ENCODE results near the gene SLC12A8.

Gene SLC12A8

DNA sequence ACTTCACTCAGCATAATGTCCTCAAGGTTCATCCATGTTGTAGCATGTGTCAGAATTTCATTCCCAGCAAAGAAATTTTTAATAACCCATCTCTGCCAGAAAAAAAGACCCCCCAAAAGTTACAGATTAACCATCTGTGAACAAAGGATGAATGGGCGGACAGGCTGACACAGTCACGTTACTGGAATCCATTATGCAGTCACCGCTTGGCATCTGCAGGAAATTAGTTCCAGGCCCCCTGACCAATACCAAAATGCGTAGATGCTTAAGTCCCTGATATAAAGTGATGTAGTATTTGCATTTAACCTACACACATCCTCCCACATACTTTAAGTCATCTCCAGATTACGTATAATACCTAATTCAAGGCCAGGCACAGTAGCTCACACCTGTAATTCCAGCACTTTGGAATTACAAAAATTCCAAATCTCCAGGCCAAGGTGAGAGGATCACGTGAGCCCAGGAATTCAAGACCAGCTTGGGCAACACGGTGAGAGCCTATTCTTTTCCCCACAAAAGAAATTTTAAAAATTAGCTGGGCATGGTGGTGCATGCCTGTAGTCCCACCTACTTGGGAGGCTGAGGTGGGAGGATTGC is 1.5 kb upstream of the SLC12A8 start:
- DNase-seq = no peak

GRCh38 chr3:125213364-125213755 is 812 bp upstream of the SLC12A8 start:
- no peak for DNase-seq

DNA sequence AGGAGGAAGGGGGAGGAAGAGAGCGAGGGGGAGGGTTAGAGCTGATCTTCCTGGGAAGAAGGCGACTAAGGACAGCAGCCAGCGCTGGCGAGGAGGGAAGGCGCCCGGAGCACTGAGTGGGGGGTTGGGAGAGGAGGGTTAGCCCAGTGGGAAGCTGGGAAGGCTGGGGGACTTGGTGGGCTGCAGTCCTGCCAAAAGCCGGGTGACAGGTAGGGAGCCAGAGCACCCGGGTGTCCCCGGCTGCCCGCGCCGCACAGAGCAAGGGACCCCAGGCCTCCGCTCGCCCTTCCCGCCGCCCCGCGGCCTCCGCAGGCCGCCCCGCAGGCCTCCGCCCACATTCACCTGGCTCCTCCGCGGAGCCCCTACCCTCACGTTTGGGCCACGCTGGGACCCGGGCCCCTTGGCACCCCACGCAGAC is 448 bp downstream of the SLC12A8 start:
- DNase-seq = no peak

DNA sequence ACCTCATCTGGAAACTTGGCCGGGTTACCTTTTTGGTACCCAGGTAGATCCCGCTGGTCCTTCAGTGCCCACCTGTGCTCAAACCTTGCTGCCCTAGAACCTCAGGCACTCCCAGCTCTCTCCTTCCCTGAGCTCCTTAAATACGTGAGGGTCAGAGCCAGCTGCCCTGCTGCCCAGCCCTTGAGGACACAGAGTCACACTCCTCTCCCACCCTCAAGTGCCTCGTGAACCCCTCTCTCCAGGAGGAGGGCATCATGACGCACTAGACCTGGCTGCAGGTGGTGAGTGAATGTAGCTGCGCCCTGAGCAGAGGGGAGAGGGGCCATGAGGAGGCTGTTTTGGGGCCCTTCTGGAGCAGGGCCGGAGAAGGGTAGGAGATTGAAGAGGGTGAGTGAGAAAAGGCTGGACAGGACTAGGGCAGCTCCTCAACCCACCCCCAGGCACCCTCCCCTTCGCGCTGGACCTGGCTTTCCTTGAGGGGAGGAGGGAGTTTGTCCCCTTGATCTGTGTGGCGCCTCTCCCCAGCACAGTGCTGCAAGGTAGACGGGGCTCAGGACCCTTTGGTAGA is 941 bp downstream of the SLC12A8 start:
- DNase-seq = no peak

DNA sequence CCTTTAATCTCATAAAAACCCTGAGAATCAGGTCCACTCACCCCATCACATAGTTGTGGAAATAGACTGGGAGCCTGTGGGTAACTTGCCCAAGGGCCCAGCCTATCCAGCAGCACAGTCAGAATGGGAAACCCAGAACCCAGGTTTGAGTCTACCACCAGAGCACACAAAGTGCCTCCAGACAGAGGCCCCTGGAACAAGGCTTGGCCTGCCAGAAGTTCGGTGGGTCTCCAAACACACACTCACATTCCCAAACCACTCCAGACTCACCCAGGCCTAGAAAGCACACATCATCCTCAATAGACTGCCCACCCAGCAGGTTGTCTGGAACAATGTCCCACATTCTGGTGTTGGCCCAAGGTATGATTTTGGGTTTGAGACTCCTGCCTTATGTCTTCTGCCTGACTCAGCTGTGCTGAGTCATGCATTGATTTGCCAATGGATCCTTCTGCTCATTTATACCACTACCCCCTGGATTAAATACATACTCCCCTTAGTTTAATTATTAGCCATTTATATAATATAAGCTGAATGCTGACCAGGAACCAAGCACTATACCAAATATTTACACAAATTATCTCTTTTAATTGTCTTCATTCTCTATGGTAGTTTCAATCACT is 4.5 kb downstream of the SLC12A8 start:
- no peak for DNase-seq

DNA sequence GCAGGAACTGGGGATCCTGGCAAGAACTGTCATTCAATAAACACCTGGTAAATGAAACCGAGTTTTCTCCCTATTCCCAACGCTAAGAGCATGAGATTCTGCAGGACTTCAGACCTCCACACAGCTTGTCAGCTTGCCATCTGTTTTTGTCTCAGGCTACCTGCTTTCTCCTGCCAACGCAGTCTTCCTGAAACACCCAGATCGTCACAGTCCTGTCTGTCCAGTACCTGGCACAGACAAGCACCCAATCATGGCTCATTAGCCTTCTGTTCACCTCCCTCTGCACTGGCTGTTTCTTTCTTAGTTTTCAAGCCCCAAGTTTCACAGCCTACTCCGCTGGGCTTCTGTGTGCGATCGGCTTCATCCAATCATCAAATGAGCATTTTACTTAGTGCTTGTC is 5.0 kb downstream of the SLC12A8 start:
- DNase-seq = no peak

- DNase-seq = no peak
Measured at GRCh38 chr3:125206934-125207333, 5.6 kb downstream of the SLC12A8 start.

DNA sequence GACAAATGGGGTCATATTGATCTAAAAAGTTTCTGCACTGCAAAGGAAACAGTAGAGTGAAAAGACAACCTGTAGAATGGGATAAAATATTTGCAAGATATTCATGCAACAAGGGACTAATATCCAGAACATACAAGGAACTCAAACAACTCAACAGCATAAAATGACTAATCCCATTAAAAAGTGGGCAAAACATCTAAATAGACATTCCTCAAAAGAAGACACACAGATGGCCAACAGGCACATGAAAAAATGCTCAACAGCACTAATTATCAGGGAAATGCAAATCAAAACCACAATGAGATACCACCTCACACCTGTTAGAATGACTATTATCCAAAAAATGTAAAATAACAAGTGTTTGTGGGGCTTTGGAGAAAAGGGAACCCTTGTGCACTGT is 8.8 kb downstream of the SLC12A8 start:
- no peak for DNase-seq

DNA sequence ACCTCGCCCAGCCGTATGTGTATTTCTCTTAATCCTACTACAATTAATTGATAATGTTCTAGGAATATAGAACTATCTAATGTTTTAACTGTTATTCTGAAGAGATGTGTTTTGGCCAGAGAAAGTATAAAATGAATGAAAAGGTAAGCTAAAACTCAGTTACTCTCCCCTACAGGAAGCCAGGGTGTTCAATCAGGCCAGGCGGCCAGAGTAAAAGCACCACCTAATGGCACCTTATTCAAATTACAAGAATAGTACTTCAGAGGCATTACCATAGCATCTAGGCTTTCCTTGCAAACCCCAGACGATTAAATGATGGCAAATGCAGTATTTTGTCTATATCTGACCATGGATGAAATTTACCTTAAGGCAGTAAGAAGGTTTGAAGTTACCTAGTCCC is 10.4 kb downstream of the SLC12A8 start:
- no peak for DNase-seq

- DNase-seq = no peak
Measured at GRCh38 chr3:125200731-125201139, 11.8 kb downstream of the SLC12A8 start.

DNA sequence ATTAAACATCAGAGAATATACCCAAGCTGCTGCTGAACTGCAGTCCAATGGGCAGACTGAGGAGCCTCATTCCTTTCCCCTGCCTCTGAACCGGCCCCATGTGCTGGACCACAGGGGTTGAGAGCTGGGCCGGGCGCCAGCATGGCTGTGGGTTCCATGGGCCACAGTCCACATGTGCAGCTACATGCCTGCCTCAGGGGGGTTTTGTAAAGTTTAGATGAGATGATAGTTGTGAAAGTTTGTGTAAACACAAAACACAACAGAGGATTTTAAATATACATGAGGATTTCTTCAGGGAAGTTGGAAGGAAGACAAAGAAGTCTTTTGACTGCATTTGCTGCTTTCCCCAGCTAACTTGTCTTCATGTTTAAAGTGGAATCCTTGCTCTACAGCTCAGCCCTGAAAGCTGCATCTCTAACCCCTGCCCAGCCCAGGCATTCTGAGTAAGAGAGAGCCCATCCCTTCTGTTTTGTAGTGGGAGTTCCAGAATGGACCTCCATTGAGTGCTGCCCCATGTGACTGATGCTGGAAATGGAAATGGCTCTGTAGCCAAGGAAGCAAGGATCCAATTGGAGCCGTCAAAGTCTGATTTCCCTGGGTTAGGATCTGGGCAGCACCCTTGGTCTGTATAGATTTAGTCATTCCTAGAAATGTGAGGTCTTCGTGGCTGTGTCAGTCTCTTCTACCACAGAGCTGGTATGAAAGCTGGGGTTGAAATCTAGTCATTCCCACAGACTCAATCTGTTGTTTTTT is 17.5 kb downstream of the SLC12A8 start:
- no peak for DNase-seq

DNA sequence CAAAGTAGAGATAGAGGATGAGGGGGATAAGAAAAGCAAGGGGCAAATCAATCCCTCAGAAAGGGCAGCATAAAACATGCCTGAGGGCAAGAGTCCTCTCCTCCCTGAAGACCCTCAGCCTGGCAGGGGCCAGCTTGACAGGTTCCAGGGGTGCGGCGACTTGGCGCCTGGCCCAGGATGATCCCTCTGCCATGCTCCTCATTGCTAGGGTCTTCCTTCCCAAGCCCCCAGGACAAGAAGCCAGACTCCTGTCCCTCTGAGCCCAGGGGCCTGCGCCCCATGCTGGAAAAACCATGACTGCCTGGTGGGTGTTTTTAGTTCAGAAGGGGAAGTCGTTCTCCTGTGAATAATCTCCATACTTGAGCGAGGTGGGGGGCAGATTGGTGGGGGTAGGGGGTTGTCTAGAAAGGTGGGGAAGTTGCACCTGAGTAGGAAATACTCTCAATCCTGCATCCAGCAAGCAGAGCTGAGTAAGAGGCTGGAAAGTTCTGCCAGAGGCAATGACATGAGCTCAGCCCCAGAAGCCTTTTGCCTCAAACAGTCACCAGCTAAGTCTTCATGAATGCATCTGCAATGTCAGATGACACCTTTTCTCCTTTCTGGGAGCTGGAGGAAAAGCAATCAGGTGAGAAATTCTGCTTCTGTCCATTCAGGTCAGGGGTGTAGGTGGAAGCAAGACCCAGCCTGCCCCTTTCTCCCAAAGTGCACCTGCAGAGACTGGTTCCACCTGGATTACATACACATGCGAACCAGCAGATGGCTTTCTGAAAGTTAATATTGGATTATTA is 18.3 kb downstream of the SLC12A8 start:
- DNase-seq = no peak

DNA sequence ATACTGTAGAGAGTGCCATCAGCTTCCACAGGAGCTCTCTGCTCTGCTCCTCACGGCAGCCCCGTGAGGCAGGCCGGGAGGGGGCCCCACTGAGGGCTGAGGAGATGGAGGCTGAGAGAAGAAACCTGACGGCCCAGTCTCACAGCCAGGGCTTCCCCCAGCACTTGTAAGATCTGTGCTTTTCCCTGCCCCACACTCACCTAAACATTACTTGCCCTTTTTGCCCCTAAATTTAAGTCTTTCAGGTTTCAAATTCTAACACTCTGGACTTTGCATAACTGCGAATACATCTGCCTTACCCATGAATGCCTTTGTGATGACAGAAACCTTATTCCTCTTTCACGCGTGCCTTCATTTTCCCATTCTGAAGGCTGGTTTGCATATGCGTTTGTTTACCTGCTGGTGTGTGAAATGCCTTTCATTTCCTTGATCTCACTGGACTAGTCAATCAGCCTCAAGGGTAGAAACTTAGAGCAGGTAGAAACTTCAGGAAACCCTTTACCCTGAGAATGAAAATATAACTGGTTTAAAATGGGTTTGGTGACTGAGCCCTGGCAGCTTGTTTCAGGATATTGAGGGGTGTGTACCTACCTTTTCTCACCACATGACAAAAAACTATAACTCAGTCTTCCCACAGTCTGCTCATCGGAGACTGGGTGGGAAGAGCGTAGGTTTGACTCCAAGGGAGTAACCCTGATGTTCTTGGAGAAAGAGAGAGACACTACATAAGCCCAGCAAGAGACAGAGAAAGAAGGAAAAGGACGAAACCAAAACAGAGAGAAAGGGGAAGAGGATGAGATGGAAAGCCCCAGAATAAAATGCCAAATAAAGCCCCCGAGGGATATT is 20.1 kb downstream of the SLC12A8 start:
- no peak for DNase-seq

DNA sequence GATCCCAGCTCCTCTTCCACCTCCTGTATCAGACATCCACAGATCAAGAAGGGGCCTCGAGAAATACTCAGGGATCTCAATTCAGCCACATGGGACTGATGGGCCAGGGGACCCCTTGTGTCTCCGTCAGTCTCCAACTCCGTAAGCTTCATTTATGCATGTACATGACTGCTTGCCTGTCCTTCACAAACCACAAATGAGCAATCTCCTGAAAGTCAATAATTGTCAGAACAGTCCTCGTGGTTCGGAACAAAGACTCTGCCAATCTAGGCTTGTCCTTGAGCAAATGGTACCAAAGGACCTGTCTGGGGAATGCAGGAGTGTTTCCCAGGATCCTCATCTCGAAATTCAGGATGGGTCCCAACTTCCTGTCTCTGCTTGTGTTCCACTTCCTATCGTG is 20.8 kb downstream of the SLC12A8 start:
- DNase-seq = no peak

- DNase-seq = no peak
Measured at GRCh38 chr3:125191256-125191655, 21.3 kb downstream of the SLC12A8 start.

GRCh38 chr3:125190786-125191185 is 21.8 kb downstream of the SLC12A8 start:
- DNase-seq = no peak

DNA sequence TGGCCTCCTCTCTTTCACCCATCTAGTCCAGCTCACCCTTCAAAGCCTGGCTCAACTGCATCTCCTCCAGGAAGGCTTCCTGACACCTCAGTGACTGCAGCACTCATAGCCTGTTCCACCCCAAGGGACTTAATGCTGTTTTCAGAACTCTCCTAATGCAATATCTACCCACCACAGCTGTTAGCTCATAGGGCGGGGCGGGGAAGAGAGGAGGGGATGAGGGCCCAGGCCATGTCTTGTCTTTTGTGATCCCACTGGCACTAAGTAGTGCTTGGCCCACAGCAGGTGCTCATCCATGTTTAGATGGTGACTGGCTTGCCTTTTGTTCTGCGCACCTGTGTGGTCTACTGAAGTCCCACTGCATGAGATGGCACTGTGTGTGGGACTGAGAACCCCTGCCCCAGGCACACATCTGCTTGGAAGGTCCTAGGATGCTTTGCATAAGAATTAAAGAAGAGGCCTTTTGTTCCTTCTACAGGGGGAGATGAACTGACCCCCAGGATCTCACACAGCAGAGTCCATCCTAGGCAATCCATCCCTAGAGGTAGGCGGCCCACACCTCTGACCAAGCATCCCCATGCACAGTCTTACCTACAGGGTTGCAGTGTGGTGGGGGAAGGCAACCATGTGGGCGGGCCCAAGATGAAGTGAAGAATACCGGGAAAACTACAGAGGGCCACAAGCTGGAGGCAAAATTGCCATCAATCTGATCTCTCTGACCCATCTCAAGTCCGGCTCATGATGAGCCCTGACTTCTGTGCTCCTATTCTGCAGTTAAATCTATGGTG is 23.0 kb downstream of the SLC12A8 start:
- DNase-seq = no peak

DNA sequence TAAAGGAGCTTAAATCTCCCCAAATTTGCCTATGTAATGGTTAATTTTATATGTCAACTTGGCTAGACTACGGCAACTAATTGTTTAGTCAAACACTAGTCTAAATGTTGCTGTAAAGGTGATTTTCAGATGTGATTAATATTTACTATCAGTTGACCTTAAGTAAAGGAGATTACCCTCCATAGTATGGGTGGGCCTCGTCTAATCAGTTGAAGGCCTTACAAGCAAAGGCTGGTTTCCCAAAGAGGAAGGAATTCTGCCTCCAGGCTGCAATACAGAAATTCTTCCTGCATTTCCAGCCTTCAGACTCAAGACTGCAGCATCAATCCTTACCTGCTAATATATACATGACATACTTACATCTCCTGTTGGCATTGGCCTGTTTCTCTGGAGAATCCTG is 23.6 kb downstream of the SLC12A8 start:
- no peak for DNase-seq

DNA sequence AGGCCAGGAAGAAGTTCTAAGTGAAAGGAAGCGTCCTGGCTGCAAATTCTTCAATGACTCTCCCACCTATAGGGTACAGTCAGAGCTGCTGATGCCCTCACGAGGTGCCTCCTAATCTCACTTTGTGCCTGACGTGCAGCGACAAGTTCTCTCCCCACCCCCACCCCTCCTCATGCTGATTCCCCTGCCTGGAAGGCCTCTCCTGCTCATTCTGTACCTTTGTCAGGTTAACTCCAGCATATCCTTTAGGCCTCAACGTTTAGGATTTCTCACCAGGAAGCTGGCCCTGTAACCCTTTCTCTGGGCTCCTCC is 25.0 kb downstream of the SLC12A8 start:
- DNase-seq = no peak

DNA sequence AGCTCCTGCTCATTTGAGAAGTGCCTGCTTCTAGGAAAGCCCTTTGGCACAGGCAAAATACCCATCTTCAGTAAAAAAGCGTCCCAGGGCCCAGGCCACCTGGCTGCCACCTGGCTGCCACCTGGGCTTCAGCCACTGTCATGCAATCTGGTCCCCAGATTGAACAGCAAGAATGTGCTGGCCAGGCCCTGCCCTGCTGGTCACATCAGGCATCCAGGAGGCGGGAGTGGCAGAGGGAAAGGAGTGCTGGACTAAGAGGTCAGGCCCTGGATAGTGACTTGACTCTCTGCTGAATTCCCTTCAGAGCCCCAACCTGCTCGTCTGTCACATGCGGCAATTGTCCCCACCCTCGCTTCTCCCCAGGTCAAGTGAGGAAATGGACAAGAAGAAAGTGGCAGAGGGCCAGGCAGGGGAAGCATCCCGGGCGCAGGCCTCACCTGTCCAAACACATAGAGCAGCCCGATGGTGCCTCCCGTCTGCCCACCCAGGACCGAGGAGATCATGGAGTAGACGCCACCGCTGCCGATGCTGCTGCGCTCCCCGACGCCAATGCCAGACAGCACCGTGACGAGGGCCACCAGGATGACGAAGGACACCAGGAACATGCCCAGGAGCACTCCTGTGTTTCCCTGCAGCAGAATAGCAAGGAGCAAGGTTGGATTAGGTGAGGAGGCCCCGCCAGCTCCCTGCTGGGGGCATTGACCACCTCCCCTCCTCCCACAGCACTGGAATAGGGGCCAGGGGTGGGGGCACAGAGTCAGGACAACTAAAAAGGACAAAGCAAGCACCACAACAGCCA is 25.5 kb downstream of the SLC12A8 start:
- DNase-seq = peak; percentile 61 to 66
